Smooth muscle cell (in vitro differentiated cells): ENCODE results near the gene PER2. TPM values are rescaled to one million over a fixed set of nuclear protein-coding genes. Genes with fewer than 3 reads are reported as not detected.
"Not testable (repeated sequence)": the region's sequence is repeated elsewhere in the genome, so short reads cannot be mapped to it uniquely, and the experiment has no call there.

Experiments used
- DNase-seq: peaks from one replicate; lab custom pipeline; 2025; ENCODE audit not compliant: unreplicated experiment; lab: John Stamatoyannopoulos, UW
- H2AFZ ChIP-seq: fragments of 200-600 bp; sonication (generic); 2 replicates; pipeline ENCODE4 v1.6.0; 2016; ENCODE audit warnings: antibody characterized with exemption, low read depth, mild to moderate bottlenecking
- H3F3A ChIP-seq: fragments of 200-600 bp; sonication (generic); 2 replicates; pipeline ENCODE4 v1.6.0; 2017; ENCODE audit warnings: antibody characterized with exemption, low read depth
- H3K27ac ChIP-seq: fragments of 200-600 bp; sonication (generic); 2 replicates; pipeline ENCODE4 v1.5.1; 2016; ENCODE audit warnings: low read depth, mild to moderate bottlenecking
- H3K27me3 ChIP-seq: fragments of 200-600 bp; sonication (generic); 2 replicates; pipeline ENCODE4 v1.6.1; 2016; ENCODE audit warnings: low read depth, mild to moderate bottlenecking
- H3K36me3 ChIP-seq: fragments of 200-600 bp; sonication (generic); 2 replicates; pipeline ENCODE4 v1.5.1; 2016; ENCODE audit warnings: low read depth
- H3K4me1 ChIP-seq: fragments of 200-600 bp; sonication (generic); 2 replicates; pipeline ENCODE4 v1.5.1; 2016; ENCODE audit warnings: low read depth
- H3K4me2 ChIP-seq: fragments of 200-600 bp; sonication (generic); 2 replicates; pipeline ENCODE4 v1.6.0; 2016; ENCODE audit warnings: mild to moderate bottlenecking
- H3K4me3 ChIP-seq: fragments of 200-600 bp; sonication (generic); 2 replicates; pipeline ENCODE4 v1.5.1; 2016; ENCODE audit warnings: mild to moderate bottlenecking
- H3K79me2 ChIP-seq: fragments of 200-600 bp; sonication (generic); 2 replicates; pipeline ENCODE4 v1.6.0; 2016; ENCODE audit warnings: low read depth, mild to moderate bottlenecking
- H3K9ac ChIP-seq: fragments of 200-600 bp; sonication (generic); 2 replicates; pipeline ENCODE4 v1.6.0; 2016; ENCODE audit warnings: low read depth
- H3K9me3 ChIP-seq: fragments of 200-600 bp; sonication (generic); replicated peaks from 2 replicates; pipeline ENCODE4 v1.5.1; 2016; ENCODE audit warnings: low read depth
- H4K20me1 ChIP-seq: fragments of 200-600 bp; sonication (generic); 2 replicates; pipeline ENCODE4 v1.6.0; 2016; ENCODE audit warnings: low read depth
- CTCF ChIP-seq: fragments of 200-600 bp; sonication (generic); IDR thresholded peaks from 2 replicates; pipeline ENCODE4 v1.5.1; 2017; ENCODE audit warnings: borderline replicate concordance, mild to moderate bottlenecking, antibody characterized with exemption; ENCODE audit not compliant: insufficient read depth, poor library complexity, severe bottlenecking
- WGBS: methylation state at CpG from one replicate; pipeline ENCODE4 v1.1.7; 2016; ENCODE audit warnings: low lambda C conversion rate; 5-methylcytosine and 5-hydroxymethylcytosine counted together
- polyA plus RNA-seq: library from polyadenylated mRNA; unstranded; fragments of >200 nt; fragmentation: Nextera tagmentation; extraction: Ambion mirVana; gene quantifications from 2 replicates; pipeline ENCODE4 v1.2.1, GENCODE V29; 2016
- total RNA-seq: library from RNA; depleted of rRNA; stranded (reverse); fragments of >200 nt; gene quantifications from 2 replicates; pipeline ENCODE4 v1.2.3, GENCODE V29; 2014

PER2 gene
- total and polyA plus RNA-seq, 2 experiments from 2014 or later, result 3.5 to 9.7 TPM

- no peak for DNase-seq
- Histone ChIP-seq H3K79me2 (no peaks in the 10 kb centered on the region), H3K27me3 (no peaks in the 10 kb centered on the region), H3K4me3 (no peak overlapping the region), H3K4me1 (no peaks in the 10 kb centered on the region), H4K20me1 (peaks cover 58% of the 10 kb centered on the region), H3K36me3 (no peaks in the 10 kb centered on the region), H3K9ac (no peak overlapping the region), H2AFZ (no peak overlapping the region), H3F3A (no peaks in the 10 kb centered on the region), H3K4me2 (no peak overlapping the region), H3K9me3 (no peaks in the 10 kb centered on the region), H3K27ac (no peak overlapping the region)
- WGBS, result 94% methylated on average over 9 of the region's 9 CpGs
- TF ChIP-seq CTCF, result no peak
Measured at GRCh38 chr2:238330391-238330790, 42.0 kb upstream of the PER2 start.

- Histone ChIP-seq H3K9ac (no peak overlapping the region), H3K4me2 (no peak overlapping the region), H3K27ac (no peak overlapping the region), H4K20me1 (peaks cover 40% of the 10 kb centered on the region), H3K4me1 (no peaks in the 10 kb centered on the region), H3K27me3 (no peaks in the 10 kb centered on the region), H3F3A (no peaks in the 10 kb centered on the region), H3K4me3 (no peak overlapping the region), H3K79me2 (no peaks in the 10 kb centered on the region), H2AFZ (no peak overlapping the region), H3K36me3 (no peaks in the 10 kb centered on the region), H3K9me3 (no peaks in the 10 kb centered on the region)
- no peak for TF ChIP-seq CTCF
- DNase-seq, result no peak
- 98% methylated on average over 3 of the region's 3 CpGs for WGBS
Measured at GRCh38 chr2:238327751-238328150, 39.3 kb upstream of the PER2 start.

GRCh38 chr2:238326801-238327365, 38.5 kb upstream of the PER2 start:
- H3K4me2 ChIP-seq, result no peak overlapping the region
- H4K20me1 ChIP-seq, result peaks cover 33% of the 10 kb centered on the region
- no peak for DNase-seq
- no peak overlapping the region for H3K9ac ChIP-seq
- H2AFZ ChIP-seq, result no peak overlapping the region
- H3K4me3 ChIP-seq, result no peak overlapping the region
- no peaks in the 10 kb centered on the region for H3K4me1 ChIP-seq
- no peak for TF ChIP-seq CTCF
- no peak overlapping the region for H3K27ac ChIP-seq
- no peaks in the 10 kb centered on the region for H3F3A ChIP-seq
- H3K79me2 ChIP-seq, result peaks cover 4% of the 10 kb centered on the region
- 97% methylated on average over 12 of the region's 12 CpGs for WGBS
- H3K27me3 ChIP-seq, result no peaks in the 10 kb centered on the region
- no peaks in the 10 kb centered on the region for H3K36me3 ChIP-seq
- H3K9me3 ChIP-seq, result no peaks in the 10 kb centered on the region

- 94% methylated on average over 9 of the region's 9 CpGs for WGBS
Measured at GRCh38 chr2:238325694-238326093, 37.3 kb upstream of the PER2 start.

GRCh38 chr2:238324248-238324647, 35.8 kb upstream of the PER2 start:
- not testable (repeated sequence) for H2AFZ ChIP-seq, H3K9me3 ChIP-seq, H3K36me3 ChIP-seq, H3K79me2 ChIP-seq, H3K4me1 ChIP-seq, H3K4me2 ChIP-seq, H3K4me3 ChIP-seq, H3K27me3 ChIP-seq, H3K27ac ChIP-seq, H3K9ac ChIP-seq, DNase-seq, H3F3A ChIP-seq
- 96% methylated on average over 7 of the region's 7 CpGs for WGBS
- H4K20me1 ChIP-seq, result peaks cover 18% of the 10 kb centered on the region

More at GRCh38 chr2:238325694-238326093, 37.3 kb upstream of the PER2 start:
- Histone ChIP-seq H3K27me3 (no peaks in the 10 kb centered on the region), H3K36me3 (no peaks in the 10 kb centered on the region), H3K9ac (no peak overlapping the region), H4K20me1 (peaks cover 21% of the 10 kb centered on the region), H3K9me3 (no peaks in the 10 kb centered on the region), H3K4me1 (peaks cover 4% of the 10 kb centered on the region), H3F3A (no peaks in the 10 kb centered on the region), H3K79me2 (peaks cover 8% of the 10 kb centered on the region), H3K4me3 (no peak overlapping the region), H2AFZ (no peak overlapping the region), H3K4me2 (no peak overlapping the region), H3K27ac (no peak overlapping the region)
- no peak for TF ChIP-seq CTCF
- DNase-seq, result no peak
